Measurements from ENCODE around the gene ZP1. TPM values are rescaled to one million over a fixed set of nuclear protein-coding genes. Genes with fewer than 3 reads are reported as not detected.
A peak's percentile ranks its signal among the peaks of the same experiment; 100 is the strongest.
"Not testable (repeated sequence)": the region's sequence is repeated elsewhere in the genome, so short reads cannot be mapped to it uniquely, and the experiment has no call there.

ZP1 gene, protein sequence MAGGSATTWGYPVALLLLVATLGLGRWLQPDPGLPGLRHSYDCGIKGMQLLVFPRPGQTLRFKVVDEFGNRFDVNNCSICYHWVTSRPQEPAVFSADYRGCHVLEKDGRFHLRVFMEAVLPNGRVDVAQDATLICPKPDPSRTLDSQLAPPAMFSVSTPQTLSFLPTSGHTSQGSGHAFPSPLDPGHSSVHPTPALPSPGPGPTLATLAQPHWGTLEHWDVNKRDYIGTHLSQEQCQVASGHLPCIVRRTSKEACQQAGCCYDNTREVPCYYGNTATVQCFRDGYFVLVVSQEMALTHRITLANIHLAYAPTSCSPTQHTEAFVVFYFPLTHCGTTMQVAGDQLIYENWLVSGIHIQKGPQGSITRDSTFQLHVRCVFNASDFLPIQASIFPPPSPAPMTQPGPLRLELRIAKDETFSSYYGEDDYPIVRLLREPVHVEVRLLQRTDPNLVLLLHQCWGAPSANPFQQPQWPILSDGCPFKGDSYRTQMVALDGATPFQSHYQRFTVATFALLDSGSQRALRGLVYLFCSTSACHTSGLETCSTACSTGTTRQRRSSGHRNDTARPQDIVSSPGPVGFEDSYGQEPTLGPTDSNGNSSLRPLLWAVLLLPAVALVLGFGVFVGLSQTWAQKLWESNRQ
- 0.49 TPM for total RNA-seq

DNA sequence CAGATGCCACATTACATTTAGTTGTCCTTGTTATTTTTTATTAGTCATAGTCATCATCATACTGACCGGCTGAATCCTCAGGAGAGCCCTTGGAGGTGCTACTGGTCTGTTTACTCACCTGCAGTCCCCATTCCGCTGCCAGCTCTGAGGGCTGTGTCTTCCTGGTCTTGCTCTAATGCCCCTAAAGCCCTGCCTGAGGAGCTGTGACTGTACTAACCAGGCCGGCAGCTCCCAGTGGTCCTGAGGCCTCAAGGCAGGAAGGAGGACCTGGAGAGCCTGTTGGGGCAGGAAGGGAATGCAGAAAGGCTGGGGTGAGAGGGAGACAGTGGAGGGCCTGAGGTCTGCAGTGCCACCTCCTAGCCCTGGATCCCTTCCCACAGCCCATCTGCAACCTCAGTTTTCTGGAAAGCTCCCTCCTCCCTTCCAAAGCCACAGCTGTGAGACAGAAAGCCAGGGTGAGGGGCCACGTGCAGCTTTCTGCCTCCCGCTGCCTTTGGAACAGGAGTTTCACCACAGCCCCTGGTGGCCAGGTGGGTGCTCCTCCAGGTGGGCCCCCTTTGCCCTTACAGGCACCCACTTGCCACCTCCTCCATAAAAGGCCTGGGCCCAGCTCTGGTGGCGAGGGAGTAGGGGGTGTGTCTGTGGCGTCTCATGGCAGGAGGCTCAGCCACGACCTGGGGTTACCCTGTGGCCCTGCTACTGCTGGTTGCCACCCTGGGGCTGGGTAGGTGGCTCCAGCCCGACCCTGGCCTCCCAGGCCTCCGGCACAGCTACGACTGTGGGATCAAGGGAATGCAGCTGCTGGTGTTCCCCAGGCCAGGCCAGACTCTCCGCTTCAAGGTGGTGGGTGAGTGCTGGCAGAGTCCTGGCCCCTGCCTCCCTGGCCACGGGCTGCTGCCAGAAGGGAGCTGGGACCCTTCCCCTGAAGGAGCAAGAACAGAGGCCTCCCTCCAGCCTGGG lies at the start of gene ZP1:
Gene ZP1, plus strand, starts transcription at position 632 of the 960 bp plus-strand sequence. Its CDS starts 20 bp downstream, at position 652.
- no peak for DNase-seq

DNA sequence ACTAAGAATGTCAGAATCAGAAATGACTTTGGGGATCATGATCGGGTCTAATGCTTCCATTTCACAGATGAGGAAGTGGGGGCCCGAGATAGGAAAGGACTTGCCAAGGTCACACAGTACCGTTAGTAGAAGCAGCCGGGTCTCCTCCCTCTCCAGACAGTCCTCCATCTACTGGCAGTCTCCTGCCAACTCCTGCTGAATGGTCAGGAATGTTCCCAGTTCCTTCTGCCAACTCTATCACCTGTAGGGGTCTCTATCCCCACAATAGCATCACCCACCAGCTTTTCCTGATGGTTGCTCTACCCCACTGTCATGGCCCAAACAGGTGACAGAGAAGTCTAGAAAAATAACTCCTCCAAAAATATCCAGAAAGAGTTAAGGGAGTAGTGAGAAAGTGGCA lies 49.3 kb upstream of the ZP1 start:
- no peak for DNase-seq

DNA sequence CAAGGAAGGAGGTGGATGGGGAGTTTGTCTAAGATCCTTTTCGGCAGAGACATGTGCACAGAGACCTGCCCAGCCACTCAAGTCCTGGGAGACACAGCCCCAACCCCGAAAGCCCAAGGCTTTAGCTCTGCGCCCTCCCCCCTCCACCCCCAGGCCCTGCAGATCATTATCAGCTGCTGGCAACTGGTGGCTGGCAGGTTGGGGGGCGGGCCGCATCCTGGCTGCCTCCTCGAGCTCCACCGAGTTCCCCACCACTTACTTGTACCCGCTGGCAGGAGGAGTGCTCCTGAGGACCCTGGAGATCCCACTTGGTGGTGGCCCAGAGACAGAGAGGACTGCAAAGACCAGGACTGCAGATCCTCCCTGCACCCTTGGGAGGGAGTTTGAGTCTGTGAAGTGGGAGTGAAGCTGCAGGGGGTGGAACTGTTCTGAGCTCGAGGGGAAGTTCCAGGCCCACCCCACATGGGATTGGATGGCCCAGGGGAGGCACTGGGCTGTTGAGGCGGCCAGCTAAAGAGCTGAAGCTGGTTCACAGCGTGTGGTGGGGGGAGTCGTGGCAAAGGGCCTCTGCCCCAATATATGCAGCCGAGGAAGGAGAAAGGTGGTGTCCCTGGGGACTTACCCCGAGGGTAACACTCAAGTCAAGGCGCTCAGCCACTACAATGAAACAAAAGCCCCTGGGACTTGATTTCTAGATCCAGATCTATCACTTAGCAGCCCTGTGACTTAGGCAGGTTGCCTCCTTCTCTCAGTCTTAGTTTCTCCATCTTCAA lies 45.3 kb upstream of the ZP1 start:
- DNase-seq = no peak

DNA sequence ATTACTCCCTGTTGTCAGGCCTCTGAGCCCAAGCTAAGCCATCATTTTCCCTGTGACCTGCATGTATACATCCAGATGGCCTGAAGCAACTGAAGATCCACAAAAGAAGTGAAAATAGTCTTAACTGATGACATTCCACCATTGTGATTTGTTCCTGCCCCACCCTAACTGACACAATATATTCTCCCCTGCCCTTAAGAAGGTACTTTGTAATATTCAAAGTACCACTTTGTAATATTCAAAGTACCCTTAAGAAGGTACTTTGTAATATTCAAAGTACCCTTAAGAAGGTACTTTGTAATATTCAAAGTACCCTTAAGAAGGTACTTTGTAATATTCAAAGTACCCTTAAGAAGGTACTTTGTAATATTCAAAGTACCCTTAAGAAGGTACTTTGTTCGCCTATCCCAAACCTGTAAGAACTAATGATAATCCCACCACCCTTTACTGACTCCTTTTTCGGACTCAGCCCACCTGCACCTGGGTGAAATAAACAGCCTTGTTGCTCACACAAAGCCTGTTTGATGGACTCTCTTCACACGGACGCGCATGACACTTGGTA lies 43.5 kb upstream of the ZP1 start:
- not testable (repeated sequence) for DNase-seq

DNA sequence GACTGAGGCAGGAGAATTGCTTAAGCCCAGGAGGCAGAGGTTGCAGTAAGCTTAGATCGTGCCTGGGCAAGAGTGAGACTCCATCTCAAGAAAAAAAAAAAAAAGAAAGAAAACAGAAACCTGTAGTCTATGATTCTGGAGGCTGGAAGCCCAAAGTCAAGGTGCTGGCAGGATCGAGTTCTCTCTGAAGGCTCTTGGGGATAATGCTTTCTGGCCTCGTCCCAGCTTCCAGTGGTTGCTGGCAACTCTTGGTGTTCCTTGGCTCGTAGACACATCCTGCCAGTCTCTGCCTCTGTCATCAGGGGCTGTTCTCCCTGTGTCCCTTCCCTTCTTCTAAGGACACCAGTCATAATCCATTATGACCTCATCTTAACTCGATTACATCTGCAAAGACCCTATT lies 42.2 kb upstream of the ZP1 start:
- no peak for DNase-seq

DNA sequence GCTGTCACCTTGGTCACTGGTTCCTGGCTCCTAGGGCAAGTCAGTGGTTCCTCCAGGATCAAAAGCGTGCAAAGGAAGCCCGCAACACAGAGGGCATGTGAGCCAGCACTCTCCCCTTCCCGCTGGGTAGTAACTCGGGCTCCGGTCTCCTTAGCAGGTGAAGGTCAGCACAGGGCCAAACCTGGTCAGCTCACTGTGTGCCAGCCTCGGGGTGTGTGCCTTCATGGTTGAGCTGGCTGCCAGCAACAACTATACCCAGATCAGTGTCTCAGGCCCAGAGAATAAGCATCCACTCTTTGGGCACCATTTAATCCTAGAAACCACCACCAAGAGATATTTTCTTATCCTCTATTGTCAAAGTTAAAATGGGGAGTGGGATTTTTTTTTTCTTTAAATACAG lies 41.6 kb upstream of the ZP1 start:
- no peak for DNase-seq

DNA sequence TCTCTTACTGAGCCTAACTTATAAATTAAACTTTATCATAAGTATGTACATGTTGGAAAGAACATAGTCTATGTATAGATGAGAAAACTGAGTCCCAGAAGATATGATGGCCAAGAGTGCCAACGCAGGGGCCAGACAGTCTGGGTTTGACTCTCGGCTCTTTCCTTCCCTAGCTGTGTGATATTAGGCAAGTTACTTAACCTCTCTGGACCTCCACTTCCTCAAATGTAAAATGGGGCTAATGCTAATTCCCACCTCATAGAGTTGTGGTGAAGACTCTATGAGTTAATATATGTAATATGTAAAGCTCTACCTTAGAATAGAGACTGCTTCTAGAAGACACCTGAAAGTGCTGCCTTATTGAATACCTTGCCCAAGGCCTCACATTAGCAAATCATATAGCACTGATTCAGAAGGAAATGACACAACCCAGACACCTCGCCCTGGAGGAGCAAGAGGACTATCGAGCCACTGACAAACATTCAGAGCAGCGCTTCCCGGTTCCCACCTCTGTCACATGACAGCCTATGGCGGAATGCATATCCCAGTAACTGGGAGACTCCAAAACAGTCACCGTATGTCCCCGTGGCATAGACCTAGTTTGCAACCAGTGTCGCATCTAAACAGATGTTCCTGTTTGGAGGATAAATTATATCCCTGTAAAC lies 36.7 kb upstream of the ZP1 start:
- DNase-seq = no peak

DNA sequence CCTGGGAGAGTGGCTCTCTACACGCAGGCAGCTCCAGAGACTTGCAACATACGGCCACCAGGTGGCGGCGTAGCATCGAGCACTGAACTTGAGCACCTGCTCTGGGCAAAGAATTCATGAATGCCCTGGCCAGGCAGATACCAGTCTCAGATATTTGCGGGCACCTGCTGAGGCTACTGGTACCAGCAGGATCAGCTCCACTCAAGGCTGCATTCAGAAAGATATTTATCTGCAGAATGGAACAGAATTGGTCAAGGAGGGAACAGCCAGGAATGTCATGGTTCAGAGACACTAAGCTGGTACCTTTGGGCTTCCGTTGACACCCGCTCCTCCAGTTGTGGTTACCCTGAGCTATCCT lies 36.2 kb upstream of the ZP1 start:
- DNase-seq = peak; percentile 49

DNA sequence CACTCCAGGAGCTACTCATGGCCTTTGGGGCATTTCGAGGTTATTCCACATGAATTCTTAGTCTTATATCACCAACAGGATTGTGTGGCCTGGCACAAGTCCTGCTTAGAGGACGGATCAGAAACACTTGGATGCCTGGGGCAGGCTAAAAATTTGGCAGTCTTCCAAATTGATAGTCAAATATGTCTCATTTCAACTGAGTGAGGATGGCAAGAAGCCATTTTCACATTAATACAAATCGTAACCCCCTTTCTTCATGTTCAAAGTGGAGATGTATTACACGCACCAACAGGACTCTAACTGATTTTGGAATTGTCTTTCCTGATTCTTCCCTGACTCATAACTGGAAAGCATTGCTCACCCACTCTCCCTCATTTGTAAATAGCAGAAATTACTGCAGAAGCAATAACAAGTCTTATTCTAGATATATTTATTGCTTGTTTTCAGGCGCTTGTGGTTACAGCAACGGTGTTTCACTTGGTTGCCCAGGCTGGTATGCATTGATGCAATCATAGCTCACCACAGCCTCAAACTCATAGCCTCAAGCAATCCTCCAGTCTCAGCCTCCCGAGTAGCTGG lies 35.8 kb upstream of the ZP1 start:
- DNase-seq = no peak

DNA sequence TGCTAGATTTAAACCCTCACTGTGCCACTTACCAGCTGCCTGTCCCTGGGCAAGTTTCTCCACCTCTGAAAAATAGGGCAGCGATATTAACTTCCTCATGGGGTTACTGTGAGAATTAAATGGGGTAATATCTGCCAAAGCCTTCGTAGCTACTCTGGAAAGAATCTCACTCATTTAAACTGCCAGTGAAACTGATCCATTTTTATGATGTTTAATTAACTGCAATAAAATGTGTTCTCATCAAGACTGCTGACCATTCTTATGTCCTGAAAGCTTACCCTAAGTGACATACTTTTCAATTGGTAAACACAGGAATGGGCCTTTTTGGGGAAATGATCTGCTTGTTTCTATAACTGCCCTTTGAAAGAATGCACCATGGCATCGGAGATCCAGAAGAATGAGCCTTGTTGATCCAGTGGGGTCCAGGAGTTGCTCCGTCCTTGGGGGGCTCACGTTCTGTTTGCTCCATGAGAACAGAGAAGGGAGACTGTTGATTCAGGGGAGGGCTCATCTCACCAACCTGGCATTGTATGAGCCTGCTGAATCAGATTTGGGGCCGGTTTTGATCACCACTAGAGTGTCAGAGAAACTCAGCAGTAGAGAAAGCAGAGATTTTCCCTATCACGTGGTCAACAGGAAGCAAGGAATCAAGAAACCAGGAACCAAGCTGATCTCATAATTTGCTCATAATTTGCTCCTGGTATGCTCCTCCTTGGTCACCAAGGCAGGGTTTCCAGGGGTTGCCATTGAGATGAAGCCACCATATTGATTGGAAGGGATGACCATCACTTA lies 32.4 kb upstream of the ZP1 start:
- no peak for DNase-seq

DNA sequence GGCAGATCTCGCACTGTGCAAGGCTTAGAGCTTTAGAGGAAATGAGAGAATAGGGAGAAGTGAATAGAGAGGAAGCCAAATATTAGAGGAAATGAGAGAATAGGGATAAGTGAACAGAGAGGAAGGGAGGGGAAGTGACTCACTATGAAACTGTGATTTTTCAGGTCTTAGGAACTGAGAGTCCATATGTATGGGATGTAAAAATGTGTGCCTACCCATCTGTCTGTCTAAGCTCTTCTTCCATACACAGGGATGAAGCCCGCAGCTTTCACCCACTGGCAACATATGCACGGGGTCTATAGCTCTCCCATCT lies 31.9 kb upstream of the ZP1 start:
- DNase-seq = no peak

DNA sequence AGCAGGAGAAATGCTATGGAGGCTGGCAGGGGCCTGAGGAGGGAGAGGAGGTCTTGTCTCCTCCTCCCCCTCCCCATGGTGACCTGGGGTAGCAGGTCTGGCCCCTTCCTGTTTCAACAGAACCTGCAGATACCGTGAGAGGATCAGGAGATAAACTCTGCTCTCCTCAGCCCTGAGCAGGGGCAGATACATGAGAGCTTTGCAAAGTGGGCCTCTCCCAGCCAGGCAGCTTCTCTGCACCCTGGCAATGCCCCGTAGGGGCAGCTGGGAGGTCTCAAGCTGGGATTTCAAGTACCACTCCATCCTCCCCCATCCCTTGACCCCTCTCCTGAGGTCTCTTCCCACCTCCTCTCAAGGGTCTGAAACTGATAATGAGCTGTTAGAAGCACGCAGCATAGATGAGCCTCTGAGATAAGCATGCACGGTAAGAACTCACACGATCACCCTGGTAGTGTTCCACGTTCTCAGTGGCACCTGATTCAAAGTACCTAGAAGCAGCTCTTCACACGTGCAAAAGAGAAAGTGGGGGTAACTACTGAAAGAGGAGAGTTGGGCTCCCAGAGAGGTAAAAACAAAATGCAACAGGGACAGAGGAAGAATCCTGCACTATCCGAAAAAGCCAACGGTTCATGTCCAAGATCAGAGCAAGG lies 30.4 kb upstream of the ZP1 start:
- DNase-seq = no peak

DNA sequence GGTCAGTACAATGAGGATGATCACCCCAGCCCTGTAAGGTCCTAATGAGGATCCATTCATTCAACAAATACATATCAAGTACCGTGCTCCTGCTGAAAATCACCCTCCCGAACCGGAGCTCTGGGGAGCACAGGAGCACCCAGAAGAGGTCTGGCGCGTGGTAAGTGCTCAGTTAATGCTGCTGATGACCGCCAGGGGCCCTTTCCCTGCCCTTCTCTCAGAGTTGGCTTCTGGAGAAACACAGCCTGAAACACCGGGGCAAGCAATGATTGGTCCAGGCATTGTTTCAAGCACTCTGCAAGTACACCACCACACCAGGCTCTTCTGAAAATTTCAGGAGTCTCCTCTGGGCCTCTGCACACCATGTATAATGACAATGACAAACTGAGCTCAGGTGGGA lies 29.2 kb upstream of the ZP1 start:
- DNase-seq = no peak

DNA sequence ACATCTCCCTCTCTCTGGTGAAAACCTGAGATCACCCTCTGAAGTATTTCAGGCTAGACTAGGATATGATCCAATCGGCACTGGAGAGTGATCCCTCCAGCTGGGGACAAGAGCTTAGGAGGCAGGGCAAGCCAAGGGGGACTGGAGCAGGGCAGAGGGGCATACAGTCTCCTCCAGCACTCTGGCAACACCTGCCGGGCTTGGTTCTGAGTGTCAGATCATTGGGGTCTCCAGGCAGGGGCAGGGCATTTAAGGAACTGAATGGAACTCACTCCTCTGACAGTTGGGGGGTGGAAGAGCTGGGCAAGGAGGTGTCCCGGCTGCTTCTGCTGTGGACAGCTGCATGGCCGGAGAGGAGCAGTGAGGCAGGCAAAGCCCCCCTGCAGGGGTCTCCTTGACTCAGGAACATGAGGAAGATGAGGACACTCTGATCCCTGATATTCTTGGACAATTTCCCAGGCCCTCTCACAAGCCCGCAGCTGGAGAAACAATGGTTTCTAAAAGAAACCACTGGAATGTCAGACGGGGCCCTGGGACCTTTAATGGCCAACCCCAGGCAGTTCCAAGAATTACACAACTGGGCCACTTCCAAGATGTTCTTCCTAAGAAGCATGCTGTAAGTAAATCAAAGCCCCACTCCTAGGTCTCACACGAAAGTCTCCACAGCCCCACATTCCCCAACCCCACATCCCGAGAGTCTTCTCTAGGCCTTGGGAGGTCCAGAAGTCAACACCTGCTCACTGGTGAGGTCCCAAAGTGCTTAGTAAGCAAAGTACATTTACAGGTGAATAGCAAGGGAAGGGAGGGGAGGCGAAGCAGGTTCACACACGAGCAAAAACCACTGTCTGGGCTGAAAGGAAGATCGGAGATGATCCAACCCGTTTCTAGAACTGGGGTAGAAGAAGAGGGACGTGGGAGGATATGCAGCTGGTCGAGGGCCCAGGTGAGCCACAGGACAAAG lies 26.6 kb upstream of the ZP1 start:
- DNase-seq = peak; percentile 51

DNA sequence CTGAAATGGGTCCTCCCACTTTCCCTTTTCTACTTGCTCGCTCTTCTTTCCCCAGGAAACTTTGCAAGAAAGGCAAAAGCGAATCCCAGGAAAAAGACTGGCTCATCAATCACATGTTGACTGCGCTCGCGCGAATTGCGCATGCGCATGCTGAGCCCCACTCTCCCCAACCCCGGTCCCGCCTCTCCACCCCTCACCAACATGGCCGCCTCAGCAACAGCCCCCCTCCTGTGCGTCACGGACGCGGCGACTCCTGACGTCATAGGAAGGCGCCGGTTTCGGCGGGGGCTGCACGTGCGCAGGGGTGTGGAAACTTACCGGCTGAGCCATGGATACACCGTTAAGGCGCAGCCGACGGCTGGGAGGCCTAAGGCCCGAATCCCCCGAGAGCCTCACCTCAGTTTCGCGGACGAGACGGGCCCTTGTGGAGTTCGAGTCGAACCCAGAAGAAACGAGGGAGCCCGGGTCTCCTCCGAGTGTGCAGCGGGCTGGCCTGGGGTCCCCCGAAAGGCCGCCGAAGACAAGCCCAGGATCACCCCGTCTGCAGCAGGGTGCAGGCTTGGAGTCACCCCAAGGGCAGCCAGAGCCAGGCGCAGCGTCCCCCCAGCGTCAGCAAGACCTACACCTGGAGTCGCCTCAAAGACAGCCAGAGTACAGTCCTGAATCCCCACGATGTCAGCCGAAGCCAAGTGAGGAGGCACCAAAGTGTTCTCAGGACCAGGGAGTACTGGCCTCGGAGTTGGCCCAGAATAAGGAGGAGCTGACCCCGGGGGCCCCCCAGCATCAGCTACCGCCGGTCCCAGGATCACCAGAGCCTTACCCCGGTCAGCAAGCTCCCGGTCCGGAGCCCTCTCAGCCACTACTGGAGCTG lies 25.3 kb upstream of the ZP1 start, which contains the start of gene CCDC86:
Gene CCDC86, plus strand, starts transcription at position 317 of the 871 bp plus-strand sequence. Its CDS starts 12 bp downstream, at position 329.
- DNase-seq = peak; percentile 96

DNA sequence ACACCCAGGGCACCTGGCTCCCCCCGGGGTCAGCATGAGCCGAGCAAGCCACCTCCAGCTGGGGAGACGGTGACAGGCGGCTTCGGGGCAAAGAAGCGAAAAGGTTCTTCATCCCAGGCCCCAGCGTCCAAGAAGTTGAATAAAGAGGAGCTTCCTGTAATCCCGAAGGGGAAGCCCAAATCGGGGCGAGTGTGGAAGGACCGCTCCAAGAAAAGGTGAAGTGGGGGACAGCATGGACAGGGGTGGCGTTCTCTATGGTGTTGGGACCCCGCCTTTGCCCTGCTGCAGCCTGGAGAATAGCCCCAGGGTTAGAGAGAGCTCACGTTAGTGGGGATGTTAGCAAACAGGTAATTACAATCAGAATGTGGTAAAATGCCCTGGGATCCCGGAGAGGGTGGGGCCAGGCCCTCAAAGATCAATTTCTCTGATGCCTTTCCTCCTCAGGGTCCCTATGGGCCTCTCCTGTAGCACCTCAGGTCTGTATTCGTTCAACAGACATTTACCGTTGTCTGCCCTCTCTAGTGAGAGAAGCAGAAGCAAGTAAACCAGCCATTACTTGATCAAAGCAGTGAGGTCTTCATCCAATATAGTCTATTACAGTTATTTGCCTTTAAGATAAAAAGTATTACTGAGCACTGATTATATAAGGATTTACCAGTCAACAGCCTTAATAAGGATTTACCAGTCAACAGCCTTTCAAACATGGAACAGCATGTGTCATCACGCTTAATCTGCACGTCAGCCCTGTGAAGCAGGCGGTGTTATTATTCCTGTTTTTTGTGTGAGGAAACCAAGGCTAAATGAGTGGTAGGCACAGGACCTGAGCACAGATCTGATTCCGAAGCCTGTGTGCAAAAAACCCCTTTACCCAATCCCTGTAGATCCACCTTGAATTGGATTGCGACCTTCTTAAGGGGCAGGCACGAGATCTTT lies 24.4 kb upstream of the ZP1 start:
- DNase-seq = no peak
